HG03060 (cell line): ENCODE results near the gene CIITA.
"Not testable (repeated sequence)": the region's sequence is repeated elsewhere in the genome, so short reads cannot be mapped to it uniquely, and the experiment has no call there.

Experiments
- ATAC-seq: cut with Tn5 transposase; IDR thresholded peaks from one replicate; pipeline ENCODE4 v1.9.1; 2021; ENCODE audit warnings: low read depth, moderate number of reproducible peaks; ENCODE audit not compliant: unreplicated experiment

Gene CIITA

GRCh38 chr16:10876799-10877341 lies at the start of gene CIITA:
CIITA (plus strand) TSS chr16:10877202; CDS start chr16:10877331, 129 bp downstream.
- peak; percentile 56 for ATAC-seq

GRCh38 chr16:10827691-10828341 lies 49.2 kb upstream of the CIITA start:
- no peak for ATAC-seq

- ATAC-seq, result no peak
Measured at GRCh38 chr16:10828851-10829366, 48.1 kb upstream of the CIITA start.

- not testable (repeated sequence) for ATAC-seq
Measured at GRCh38 chr16:10829390-10830098, 47.5 kb upstream of the CIITA start.

GRCh38 chr16:10830240-10830639 lies 46.8 kb upstream of the CIITA start:
- ATAC-seq, result not testable (repeated sequence)

- no peak for ATAC-seq
Measured at GRCh38 chr16:10831894-10832886, 44.8 kb upstream of the CIITA start.

- no peak for ATAC-seq
Measured at GRCh38 chr16:10833271-10833670, 43.7 kb upstream of the CIITA start.

- ATAC-seq, result no peak
Measured at GRCh38 chr16:10834130-10834529, 42.9 kb upstream of the CIITA start.

- no peak for ATAC-seq
Measured at GRCh38 chr16:10834766-10835165, 42.2 kb upstream of the CIITA start.

- ATAC-seq, result peak; percentile 41
Measured at GRCh38 chr16:10835281-10835931, 41.6 kb upstream of the CIITA start.

GRCh38 chr16:10836174-10836853 lies 40.7 kb upstream of the CIITA start:
- ATAC-seq, result no peak

GRCh38 chr16:10838621-10839278 lies 38.3 kb upstream of the CIITA start:
- ATAC-seq, result no peak

GRCh38 chr16:10839279-10839666 lies 37.7 kb upstream of the CIITA start:
- no peak for ATAC-seq

- no peak for ATAC-seq
Measured at GRCh38 chr16:10840703-10841102, 36.3 kb upstream of the CIITA start.

- no peak for ATAC-seq
Measured at GRCh38 chr16:10846213-10846998, 30.6 kb upstream of the CIITA start.

- ATAC-seq, result no peak
Measured at GRCh38 chr16:10847176-10847575, 29.8 kb upstream of the CIITA start.

GRCh38 chr16:10849736-10850477 lies 27.1 kb upstream of the CIITA start:
- no peak for ATAC-seq
